Activated naive CD4-positive, alpha-beta T cell treated with anti-CD3 and anti-CD28 coated beads for 36 hours (primary cell): ENCODE data around the gene TMEM115. TPM values are rescaled to one million over a fixed set of nuclear protein-coding genes. Genes with fewer than 3 reads are reported as not detected.

Experiments used
- CTCF ChIA-PET: fragments of 350-600 bp; sonication (Branson Sonifier 250); formaldehyde crosslinking; loops from one replicate; lab custom pipeline; 2021; ENCODE audit warnings: antibody characterized with exemption; lab: Charles Lee
- DNase-seq: peaks from one replicate; pipeline ENCODE4 v3.0.0-alpha.2; 2020
- H3K27ac Mint-ChIP-seq: one replicate; pipeline ENCODE4 v1.8.0; 2021; ENCODE audit warnings: mild to moderate bottlenecking, mixed read lengths
- H3K27me3 Mint-ChIP-seq: one replicate; pipeline ENCODE4 v1.8.0; 2021; ENCODE audit warnings: low read depth, mixed read lengths
- H3K36me3 Mint-ChIP-seq: one replicate; pipeline ENCODE4 v1.8.0; 2021; ENCODE audit warnings: low read depth, mixed read lengths
- H3K4me1 Mint-ChIP-seq: one replicate; pipeline ENCODE4 v1.8.0; 2021; ENCODE audit warnings: low read depth, mixed read lengths
- H3K4me3 Mint-ChIP-seq: one replicate; pipeline ENCODE4 v1.8.0; 2021; ENCODE audit warnings: mild to moderate bottlenecking, moderate library complexity, mixed read lengths
- H3K9me3 Mint-ChIP-seq: one replicate; pipeline ENCODE4 v1.8.0; 2021; ENCODE audit warnings: mixed read lengths
- intact Hi-C: fragments of 100-400 bp; cut with micrococcal nuclease; formaldehyde crosslinking; loops from one replicate; pipeline ENCODE4 v1.15.1; 2023
- total RNA-seq, 2 experiments: library from RNA; stranded (reverse); gene quantifications; one replicate each; pipeline ENCODE4 v1.2.3, GENCODE V29; 2021

TMEM115 gene
- total RNA-seq, 2 experiments from 2014 or later: 10.6 to 11.1 TPM

- Mint-ChIP-seq H3K4me1 (peaks cover 57% of the 10 kb centered on the region), H3K27ac (peak overlapping the region; percentile 95), H3K4me3 (peak overlapping the region; percentile 94), H3K36me3 (peaks cover 47% of the 10 kb centered on the region), H3K9me3 (no peaks in the 10 kb centered on the region), H3K27me3 (no peaks in the 10 kb centered on the region)
- intact Hi-C loops: loop anchor here (1.0 to 5.0 kb wide), 7 partner anchors 8 to 276 kb away; partner anchors contain the start of genes CYB561D2, HYAL3, IFRD2 and NAA80
- CTCF ChIA-PET: interaction anchor here (0.9 to 4.2 kb wide), 7 partner anchors 8 to 142 kb away, joined by 4 to 31 read pairs (median 6); partner anchors contain the start of genes CYB561D2, HYAL2, HYAL3 and NAA80
- peak; percentile 64 for DNase-seq
Measured at GRCh38 chr3:50336452-50337174, 22.7 kb downstream of the TMEM115 start.

- intact Hi-C loops: loop anchor here (5.0 kb wide), 1 partner anchor 247 kb away; the partner anchor contains the start of gene RBM5
- no peaks in the 10 kb centered on the region for H3K9me3 Mint-ChIP-seq
- peaks cover 50% of the 10 kb centered on the region for H3K36me3 Mint-ChIP-seq
- H3K4me1 Mint-ChIP-seq: peaks cover 44% of the 10 kb centered on the region
- no peaks in the 10 kb centered on the region for H3K27me3 Mint-ChIP-seq
- CTCF ChIA-PET: interaction anchor here (0.6 to 2.8 kb wide), 2 partner anchors 11 to 76 kb away, joined by 3 to 16 read pairs; partner anchors contain the start of gene HYAL2
- H3K4me3 Mint-ChIP-seq: peak overlapping the region; percentile 32
- DNase-seq: no peak
- H3K27ac Mint-ChIP-seq: peak overlapping the region; percentile 87
Measured at GRCh38 chr3:50334339-50335075, 24.8 kb downstream of the TMEM115 start.

DNA sequence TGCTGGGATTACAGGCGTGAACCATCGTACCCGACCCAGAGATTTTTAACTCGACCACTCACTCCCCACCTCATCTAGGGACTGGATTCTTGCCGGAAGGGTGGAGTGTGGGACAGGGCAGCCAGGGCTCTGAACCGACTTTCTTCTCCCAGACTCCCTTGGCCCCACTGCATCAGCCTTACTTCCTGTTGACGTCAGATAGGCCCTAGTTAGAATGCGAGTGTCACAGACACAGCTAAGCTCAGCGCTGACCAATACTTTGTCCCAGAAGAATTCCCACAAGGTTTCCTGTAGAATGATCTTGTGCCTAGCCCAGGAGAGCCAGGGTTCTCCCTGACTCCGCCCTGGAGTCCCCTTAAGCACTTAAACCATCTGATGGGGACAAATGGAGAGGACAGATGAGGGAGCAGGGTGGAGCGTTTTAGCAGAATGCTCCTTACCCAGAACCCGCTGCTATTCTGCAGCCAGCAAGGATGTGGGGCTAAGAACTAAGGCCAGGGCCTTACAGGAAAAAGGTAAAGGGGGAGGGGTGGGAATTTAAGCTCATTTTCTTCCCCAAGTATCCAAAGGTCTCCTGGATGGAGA is 25.5 kb downstream of the TMEM115 start:
- Mint-ChIP-seq H3K27ac (peak overlapping the region; percentile 87), H3K4me3 (peak overlapping the region; percentile 41), H3K9me3 (no peaks in the 10 kb centered on the region), H3K4me1 (peaks cover 38% of the 10 kb centered on the region), H3K27me3 (no peaks in the 10 kb centered on the region), H3K36me3 (peaks cover 48% of the 10 kb centered on the region)
- CTCF ChIA-PET: interaction anchor here (0.7 to 2.8 kb wide), 3 partner anchors 10 to 482 kb away, joined by 3 to 16 read pairs (median 3); partner anchors contain the start of gene HYAL2
- intact Hi-C loops: no loop called here
- DNase-seq: no peak

DNA sequence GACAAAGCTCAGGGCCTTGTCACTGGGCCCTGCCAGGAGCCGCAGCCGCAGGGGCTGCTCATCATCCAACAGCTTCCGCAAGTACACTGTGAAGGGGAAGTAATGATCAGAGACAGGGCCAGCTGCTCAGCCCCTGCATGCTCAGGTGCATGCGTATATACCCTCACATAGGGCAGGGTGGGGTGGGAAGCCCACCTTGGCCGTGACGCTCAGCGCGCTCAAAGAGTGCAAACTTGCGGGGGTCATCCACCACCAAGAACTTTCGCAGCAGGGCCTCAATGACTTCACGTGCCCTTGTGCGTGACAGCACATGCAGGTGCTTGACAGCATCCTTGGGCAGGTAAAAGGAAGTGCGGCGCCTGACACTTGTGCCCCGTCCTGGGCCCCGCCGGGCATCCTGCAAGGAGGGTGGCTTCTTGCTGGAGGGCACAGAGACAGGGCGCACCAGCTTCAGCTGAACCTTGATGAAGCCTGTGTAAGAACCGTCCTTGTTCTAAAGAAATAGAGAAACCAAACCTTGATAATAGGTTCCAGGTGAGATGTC is 27.9 kb downstream of the TMEM115 start:
- no peak overlapping the region for H3K4me3 Mint-ChIP-seq
- CTCF ChIA-PET: interaction anchor here (1.0 kb wide), 1 partner anchor 11 kb away, joined by 3 read pairs; no protein-coding TSS in a partner anchor
- no peaks in the 10 kb centered on the region for H3K9me3 Mint-ChIP-seq
- H3K4me1 Mint-ChIP-seq: peaks cover 36% of the 10 kb centered on the region
- no peak for DNase-seq
- H3K27me3 Mint-ChIP-seq: no peaks in the 10 kb centered on the region
- H3K36me3 Mint-ChIP-seq: peaks cover 36% of the 10 kb centered on the region
- intact Hi-C loops: no loop called here
- H3K27ac Mint-ChIP-seq: peak overlapping the region; percentile 24

GRCh38 chr3:50330330-50330729 is 29.0 kb downstream of the TMEM115 start:
- Mint-ChIP-seq H3K27me3 (no peaks in the 10 kb centered on the region), H3K9me3 (no peaks in the 10 kb centered on the region), H3K4me1 (peaks cover 29% of the 10 kb centered on the region), H3K4me3 (no peak overlapping the region), H3K27ac (no peak overlapping the region), H3K36me3 (peaks cover 26% of the 10 kb centered on the region)
- CTCF ChIA-PET: interaction anchor here (0.6 kb wide), 1 partner anchor 9 kb away, joined by 3 read pairs; no protein-coding TSS in a partner anchor
- DNase-seq: no peak
- intact Hi-C loops: no loop called here

DNA sequence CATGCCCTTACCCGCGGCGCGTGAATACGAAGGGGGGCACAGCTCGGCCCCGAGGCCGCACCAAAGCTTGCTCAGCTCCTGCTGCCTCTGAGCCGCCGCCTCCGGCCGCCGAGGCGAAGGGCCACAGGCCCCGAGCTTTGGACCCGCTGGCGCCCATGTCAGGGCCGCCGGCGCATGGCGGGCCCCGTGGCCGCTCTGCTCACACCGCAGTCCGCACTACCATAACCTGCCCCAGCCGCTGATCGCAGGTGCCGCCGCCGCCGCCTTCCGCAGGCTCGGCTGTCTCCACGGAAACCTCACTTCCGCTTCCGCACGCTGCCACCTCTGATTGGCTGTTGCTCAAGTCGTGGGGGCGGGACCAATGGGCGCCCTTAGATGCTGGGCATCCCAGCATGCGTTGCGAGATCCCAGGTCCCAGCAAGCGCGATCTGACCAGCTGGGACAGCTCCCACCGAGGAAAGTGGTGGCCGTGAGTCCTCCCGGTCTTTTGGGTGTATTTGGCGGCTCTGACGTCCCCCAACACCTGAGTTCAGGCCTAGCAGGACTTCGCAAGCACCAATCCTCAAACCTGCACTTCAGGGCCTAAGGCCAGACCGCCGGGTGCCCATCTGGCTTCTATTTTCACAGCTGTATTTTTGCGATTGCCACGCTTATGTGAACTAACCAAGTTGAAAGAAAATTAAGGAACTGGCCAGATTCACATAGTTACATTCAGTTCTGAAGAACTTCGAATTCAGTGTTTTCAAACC is 31.2 kb downstream of the TMEM115 start, which contains the start of gene TUSC2:
Gene TUSC2 (minus strand): TSS at position 281 of the 749 bp plus-strand sequence. CDS start 124 bp downstream, at position 157.
- peak; percentile 98 for DNase-seq
- no peaks in the 10 kb centered on the region for H3K9me3 Mint-ChIP-seq
- peaks cover 16% of the 10 kb centered on the region for H3K4me1 Mint-ChIP-seq
- CTCF ChIA-PET: interaction anchor here (0.9 to 1.5 kb wide), 4 partner anchors 9 to 82 kb away, joined by 3 to 5 read pairs (median 4); no protein-coding TSS in a partner anchor
- peaks cover 14% of the 10 kb centered on the region for H3K36me3 Mint-ChIP-seq
- no peaks in the 10 kb centered on the region for H3K27me3 Mint-ChIP-seq
- intact Hi-C loops: loop anchor here (1.0 to 2.0 kb wide), 4 partner anchors 9 to 542 kb away; partner anchors contain the start of genes IFRD2 and IP6K1
- peak within 1 kb of the TSS; percentile 88 for H3K4me3 Mint-ChIP-seq
- H3K27ac Mint-ChIP-seq: peak within 1 kb of the TSS; percentile 80

DNA sequence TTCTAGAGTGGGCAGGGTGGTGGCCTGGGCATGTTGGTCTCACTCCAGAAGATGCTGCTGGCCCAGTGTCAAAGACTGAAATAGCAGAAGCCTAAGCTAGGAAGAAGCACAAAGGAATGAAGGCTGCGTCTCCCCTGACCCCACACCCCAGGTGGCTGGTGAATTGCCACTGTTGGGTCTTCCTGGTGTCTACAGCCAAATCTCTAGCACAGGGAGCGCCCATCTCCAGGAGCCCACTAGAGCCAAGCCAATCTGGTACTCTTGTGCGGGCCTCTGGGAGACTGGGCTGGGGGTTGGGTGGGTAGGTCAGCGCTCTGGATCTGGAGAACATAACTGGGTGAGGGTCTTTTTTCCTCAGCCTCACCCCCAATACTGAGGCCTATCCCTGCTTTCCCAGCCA is 32.2 kb downstream of the TMEM115 start:
- Mint-ChIP-seq H3K27me3 (no peaks in the 10 kb centered on the region), H3K36me3 (peaks cover 13% of the 10 kb centered on the region), H3K4me3 (peak overlapping the region; percentile 88), H3K9me3 (no peaks in the 10 kb centered on the region), H3K4me1 (peaks cover 17% of the 10 kb centered on the region), H3K27ac (no peak overlapping the region)
- CTCF ChIA-PET: no interaction called here
- intact Hi-C loops: no loop called here
- no peak for DNase-seq

DNA sequence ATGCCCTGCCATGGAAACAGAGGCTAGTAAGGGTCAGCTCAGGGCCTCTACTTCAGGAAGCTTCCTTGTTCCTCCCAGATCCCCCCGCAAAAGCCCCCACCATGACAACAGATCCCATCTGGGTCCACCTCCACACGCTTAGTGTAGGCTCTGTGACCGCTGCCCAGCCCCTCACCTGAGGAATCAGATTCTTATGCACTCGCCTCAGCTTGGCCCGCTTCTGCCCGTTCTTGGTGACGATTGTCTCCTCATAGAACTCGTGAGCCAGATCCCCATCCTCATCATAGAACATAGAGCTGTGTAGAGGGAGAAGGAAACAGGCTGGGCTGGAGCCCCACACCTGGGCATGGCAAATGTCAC is 33.2 kb downstream of the TMEM115 start:
- H3K27me3 Mint-ChIP-seq: no peaks in the 10 kb centered on the region
- H3K4me1 Mint-ChIP-seq: peaks cover 17% of the 10 kb centered on the region
- H3K9me3 Mint-ChIP-seq: no peaks in the 10 kb centered on the region
- intact Hi-C loops: no loop called here
- peak overlapping the region; percentile 34 for H3K4me3 Mint-ChIP-seq
- CTCF ChIA-PET: interaction anchor here (0.8 to 5.7 kb wide), 2 partner anchors 11 to 29 kb away, joined by 3 to 31 read pairs; no protein-coding TSS in a partner anchor
- no peak overlapping the region for H3K27ac Mint-ChIP-seq
- H3K36me3 Mint-ChIP-seq: peaks cover 9% of the 10 kb centered on the region
- DNase-seq: no peak

DNA sequence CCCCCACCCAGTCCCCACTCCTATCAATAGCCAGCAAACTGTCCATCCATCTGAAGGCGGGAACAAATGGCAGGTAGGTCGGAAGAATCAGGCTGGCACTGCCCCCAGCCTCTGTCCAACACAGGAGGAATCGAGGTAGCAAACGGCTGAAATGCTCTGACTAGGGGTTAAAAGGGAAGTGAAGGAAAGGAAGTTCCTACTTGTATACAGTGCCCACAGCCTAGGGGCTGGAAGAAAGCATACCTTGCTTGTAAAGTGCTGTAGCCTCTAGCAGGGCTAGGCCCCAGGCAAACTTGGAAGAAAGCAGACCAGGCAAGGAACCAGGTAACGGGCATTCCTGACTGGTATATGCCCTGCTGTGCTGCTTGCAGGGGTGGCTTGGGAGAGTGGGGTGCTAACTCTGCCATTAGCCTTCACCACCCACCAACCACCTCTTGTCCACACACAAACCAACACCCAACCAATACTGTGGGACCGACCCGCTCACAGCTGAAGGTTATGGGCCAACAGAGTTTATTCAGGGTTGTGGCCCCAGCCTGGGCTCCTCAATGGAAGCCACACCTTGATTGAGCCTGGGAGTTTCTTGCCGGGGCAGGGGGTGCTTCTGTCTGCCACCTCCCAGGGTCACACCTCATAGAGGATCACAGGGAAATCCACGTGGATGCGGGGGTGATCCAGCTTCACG is 33.7 kb downstream of the TMEM115 start:
- no peak for DNase-seq
- CTCF ChIA-PET: interaction anchor here (0.8 to 5.7 kb wide), 4 partner anchors 8 to 33 kb away, joined by 3 to 31 read pairs (median 14); partner anchors contain the start of gene IFRD2
- H3K27me3 Mint-ChIP-seq: no peaks in the 10 kb centered on the region
- no peaks in the 10 kb centered on the region for H3K9me3 Mint-ChIP-seq
- no peak overlapping the region for H3K4me3 Mint-ChIP-seq
- intact Hi-C loops: no loop called here
- H3K36me3 Mint-ChIP-seq: peaks cover 4% of the 10 kb centered on the region
- peaks cover 18% of the 10 kb centered on the region for H3K4me1 Mint-ChIP-seq
- H3K27ac Mint-ChIP-seq: no peak overlapping the region

DNA sequence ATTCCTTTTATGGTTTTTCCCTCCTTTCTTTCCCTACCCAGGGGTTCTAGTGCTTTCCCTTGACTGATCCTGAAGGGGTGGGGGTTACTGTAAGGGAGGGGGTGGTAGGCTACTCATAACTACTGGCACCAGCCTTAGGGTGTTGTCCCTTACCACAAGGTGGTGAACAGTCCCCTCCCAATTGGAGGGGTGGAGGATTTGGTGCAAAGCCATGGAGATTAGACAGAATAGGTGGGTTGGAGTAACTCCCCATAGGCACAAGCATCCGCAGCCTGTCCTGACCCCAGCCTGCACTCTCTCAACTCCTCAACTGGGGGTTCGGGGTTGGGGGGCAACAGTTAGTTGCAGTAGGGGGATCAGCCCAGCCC is 34.2 kb downstream of the TMEM115 start:
- DNase-seq: no peak

More for the DNA sequence above, 34.2 kb downstream of the TMEM115 start:
- CTCF ChIA-PET: interaction anchor here (1.1 to 5.7 kb wide), 9 partner anchors 9 to 130 kb away, joined by 3 to 31 read pairs (median 12); partner anchors contain the start of genes HYAL3, IFRD2 and NAA80
- peaks cover 23% of the 10 kb centered on the region for H3K4me1 Mint-ChIP-seq
- intact Hi-C loops: no loop called here
- no peak overlapping the region for H3K27ac Mint-ChIP-seq
- H3K4me3 Mint-ChIP-seq: no peak overlapping the region
- H3K27me3 Mint-ChIP-seq: no peaks in the 10 kb centered on the region
- H3K9me3 Mint-ChIP-seq: no peaks in the 10 kb centered on the region
- peaks cover 4% of the 10 kb centered on the region for H3K36me3 Mint-ChIP-seq
